Breast epithelium (tissue), 3 donors: ENCODE data around the gene P2RY10.

Experiments used
- POLR2A ChIP-seq: fragments of 450-650 bp; IDR thresholded peaks from one replicate; pipeline ENCODE4 v1.6.1; 2016; ENCODE audit warnings: antibody characterized with exemption, mild to moderate bottlenecking, moderate library complexity
- POLR2AphosphoS5 ChIP-seq, 3 donors: sonication (generic); formaldehyde crosslinking; IDR thresholded peaks; one replicate each; pipeline ENCODE4 v1.6.1; 2017; ENCODE audit warnings: antibody characterized with exemption in 3 of 3
- TF ChIP-seq, protein P1 (sequence below), 3 donors: fragments of 450-650 bp; IDR thresholded peaks; one replicate each; pipeline ENCODE4 v1.5.1; 2016 to 2017; ENCODE audit warnings: antibody characterized with exemption in 3 of 3, mild to moderate bottlenecking in 3 of 3, moderate library complexity in 3 of 3

DNA sequence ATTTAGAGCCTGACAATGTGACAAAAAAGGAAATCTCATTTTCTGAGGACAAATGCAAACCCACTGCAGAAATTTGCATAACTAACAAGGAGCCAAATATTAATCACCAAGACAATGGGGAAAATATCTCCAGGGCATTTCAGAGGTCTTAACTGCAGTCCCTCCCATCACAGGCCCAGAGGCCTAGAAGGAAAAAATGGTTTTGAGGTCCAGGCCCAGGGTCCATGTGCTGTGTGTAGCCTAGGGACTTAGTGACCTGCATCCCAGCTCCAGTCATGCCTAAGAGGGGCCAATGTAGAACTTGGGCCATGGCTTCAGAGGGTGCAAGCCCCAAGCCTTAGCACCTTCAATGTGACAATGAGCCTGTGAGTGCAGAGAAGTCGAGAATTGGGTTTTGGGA is 44.2 kb downstream of the P2RY10 start:
- TF ChIP-seq, protein P1, sequence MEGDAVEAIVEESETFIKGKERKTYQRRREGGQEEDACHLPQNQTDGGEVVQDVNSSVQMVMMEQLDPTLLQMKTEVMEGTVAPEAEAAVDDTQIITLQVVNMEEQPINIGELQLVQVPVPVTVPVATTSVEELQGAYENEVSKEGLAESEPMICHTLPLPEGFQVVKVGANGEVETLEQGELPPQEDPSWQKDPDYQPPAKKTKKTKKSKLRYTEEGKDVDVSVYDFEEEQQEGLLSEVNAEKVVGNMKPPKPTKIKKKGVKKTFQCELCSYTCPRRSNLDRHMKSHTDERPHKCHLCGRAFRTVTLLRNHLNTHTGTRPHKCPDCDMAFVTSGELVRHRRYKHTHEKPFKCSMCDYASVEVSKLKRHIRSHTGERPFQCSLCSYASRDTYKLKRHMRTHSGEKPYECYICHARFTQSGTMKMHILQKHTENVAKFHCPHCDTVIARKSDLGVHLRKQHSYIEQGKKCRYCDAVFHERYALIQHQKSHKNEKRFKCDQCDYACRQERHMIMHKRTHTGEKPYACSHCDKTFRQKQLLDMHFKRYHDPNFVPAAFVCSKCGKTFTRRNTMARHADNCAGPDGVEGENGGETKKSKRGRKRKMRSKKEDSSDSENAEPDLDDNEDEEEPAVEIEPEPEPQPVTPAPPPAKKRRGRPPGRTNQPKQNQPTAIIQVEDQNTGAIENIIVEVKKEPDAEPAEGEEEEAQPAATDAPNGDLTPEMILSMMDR (IDR thresholded peaks at IDR 0.05): no peak
- TF ChIP-seq POLR2A (no peak), POLR2AphosphoS5 (IDR thresholded peaks at IDR 0.05) (no peak)
